Measurements from ENCODE around the gene SRPK1.
"Not testable (repeated sequence)": the region's sequence is repeated elsewhere in the genome, so short reads cannot be mapped to it uniquely, and the experiment has no call there.

SRPK1 gene

GRCh38 chr6:35935469-35935868 lies 14.6 kb upstream of the SRPK1 start:
- Histone ChIP-seq H3K36me3 (ENCODE audit: control insufficient read depth in 2 of 2, insufficient read depth in 2 of 2, low read length in 2 of 2) (no peaks in the 10 kb centered on the region), H3K9me3 (ENCODE audit: control insufficient read depth in 2 of 2, low read length in 2 of 2) (no peaks in the 10 kb centered on the region), H3K27ac (ENCODE audit: low read depth in 2 of 2, low read length in 2 of 2) (no peak overlapping the region), H3K27me3 (ENCODE audit: control insufficient read depth in 2 of 2, insufficient read depth in 2 of 2, low read length in 2 of 2) (no peaks in the 10 kb centered on the region), H3K4me1 (ENCODE audit: control insufficient read depth in 2 of 2, insufficient read depth in 2 of 2, low read length in 2 of 2) (peaks cover 2 to 3% of the 10 kb centered on the region in 2 donors), H3K4me3 (ENCODE audit: low read length in 2 of 2) (no peak overlapping the region), H3K9ac (ENCODE audit: low read depth in 1 of 2, low read length in 2 of 2) (no peak overlapping the region)

GRCh38 chr6:35933844-35934243 lies 12.9 kb upstream of the SRPK1 start:
- H3K4me1 ChIP-seq (ENCODE audit: control insufficient read depth in 2 of 2, insufficient read depth in 2 of 2, low read length in 2 of 2): no peaks in the 10 kb centered on the region
- H3K9ac ChIP-seq (ENCODE audit: low read depth in 1 of 2, low read length in 2 of 2): no peak overlapping the region
- no peaks in the 10 kb centered on the region for H3K36me3 ChIP-seq (ENCODE audit: control insufficient read depth in 2 of 2, insufficient read depth in 2 of 2, low read length in 2 of 2)
- H3K27ac ChIP-seq (ENCODE audit: low read depth in 2 of 2, low read length in 2 of 2): no peak overlapping the region
- H3K27me3 ChIP-seq (ENCODE audit: control insufficient read depth in 2 of 2, insufficient read depth in 2 of 2, low read length in 2 of 2): no peaks in the 10 kb centered on the region
- no peaks in the 10 kb centered on the region for H3K9me3 ChIP-seq (ENCODE audit: control insufficient read depth in 2 of 2, low read length in 2 of 2)
- H3K4me3 ChIP-seq (ENCODE audit: low read length in 2 of 2): no peak overlapping the region

GRCh38 chr6:35931873-35932272 lies 11.0 kb upstream of the SRPK1 start:
- not testable (repeated sequence) for H3K36me3 ChIP-seq (ENCODE audit: control insufficient read depth in 2 of 2, insufficient read depth in 2 of 2, low read length in 2 of 2); H3K27ac ChIP-seq (ENCODE audit: low read depth in 2 of 2, low read length in 2 of 2); H3K9me3 ChIP-seq (ENCODE audit: control insufficient read depth in 2 of 2, low read length in 2 of 2); H3K9ac ChIP-seq (ENCODE audit: low read depth in 1 of 2, low read length in 2 of 2); H3K27me3 ChIP-seq (ENCODE audit: control insufficient read depth in 2 of 2, insufficient read depth in 2 of 2, low read length in 2 of 2); H3K4me3 ChIP-seq (ENCODE audit: low read length in 2 of 2); H3K4me1 ChIP-seq (ENCODE audit: control insufficient read depth in 2 of 2, insufficient read depth in 2 of 2, low read length in 2 of 2)

DNA sequence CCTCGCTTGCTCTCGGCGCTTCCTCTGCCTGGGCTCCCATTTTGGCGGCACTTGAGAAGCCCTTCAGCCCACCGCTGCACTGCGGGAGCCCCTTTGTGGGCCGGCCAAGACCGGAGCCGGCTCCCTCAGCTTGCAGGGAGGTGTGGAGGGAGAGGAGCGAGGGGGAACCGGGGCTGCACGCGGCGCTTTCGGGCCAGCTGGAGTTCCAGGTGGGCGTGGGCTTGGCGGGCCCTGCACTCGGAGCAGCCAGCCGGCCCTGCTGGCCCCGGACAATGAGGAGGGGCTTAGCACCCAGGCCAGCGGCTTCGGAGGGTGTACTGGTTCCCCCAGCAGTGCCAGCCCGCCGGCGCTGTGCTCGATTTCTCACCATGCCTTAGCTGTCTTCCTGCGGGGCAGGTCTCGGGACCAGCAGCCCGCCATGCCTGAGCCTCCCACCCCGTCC lies 10.2 kb upstream of the SRPK1 start:
- Histone ChIP-seq H3K27me3 (ENCODE audit: control insufficient read depth in 2 of 2, insufficient read depth in 2 of 2, low read length in 2 of 2) (no peaks in the 10 kb centered on the region), H3K4me1 (ENCODE audit: control insufficient read depth in 2 of 2, insufficient read depth in 2 of 2, low read length in 2 of 2) (peaks cover 0 to 2% of the 10 kb centered on the region in 2 donors), H3K4me3 (ENCODE audit: low read length in 2 of 2) (no peak overlapping the region), H3K27ac (ENCODE audit: low read depth in 2 of 2, low read length in 2 of 2) (no peak overlapping the region), H3K9me3 (ENCODE audit: control insufficient read depth in 2 of 2, low read length in 2 of 2) (no peaks in the 10 kb centered on the region), H3K36me3 (ENCODE audit: control insufficient read depth in 2 of 2, insufficient read depth in 2 of 2, low read length in 2 of 2) (no peaks in the 10 kb centered on the region), H3K9ac (ENCODE audit: low read depth in 1 of 2, low read length in 2 of 2) (no peak overlapping the region)

GRCh38 chr6:35929601-35930000 lies 8.7 kb upstream of the SRPK1 start:
- H3K27ac ChIP-seq (ENCODE audit: low read depth in 2 of 2, low read length in 2 of 2): no peak overlapping the region
- H3K4me3 ChIP-seq (ENCODE audit: low read length in 2 of 2): no peak overlapping the region
- no peak overlapping the region for H3K9ac ChIP-seq (ENCODE audit: low read depth in 1 of 2, low read length in 2 of 2)
- H3K9me3 ChIP-seq (ENCODE audit: control insufficient read depth in 2 of 2, low read length in 2 of 2): no peaks in the 10 kb centered on the region
- no peaks in the 10 kb centered on the region for H3K27me3 ChIP-seq (ENCODE audit: control insufficient read depth in 2 of 2, insufficient read depth in 2 of 2, low read length in 2 of 2)
- H3K36me3 ChIP-seq (ENCODE audit: control insufficient read depth in 2 of 2, insufficient read depth in 2 of 2, low read length in 2 of 2): no peaks in the 10 kb centered on the region
- H3K4me1 ChIP-seq (ENCODE audit: control insufficient read depth in 2 of 2, insufficient read depth in 2 of 2, low read length in 2 of 2): peaks cover 0 to 2% of the 10 kb centered on the region in 2 donors

DNA sequence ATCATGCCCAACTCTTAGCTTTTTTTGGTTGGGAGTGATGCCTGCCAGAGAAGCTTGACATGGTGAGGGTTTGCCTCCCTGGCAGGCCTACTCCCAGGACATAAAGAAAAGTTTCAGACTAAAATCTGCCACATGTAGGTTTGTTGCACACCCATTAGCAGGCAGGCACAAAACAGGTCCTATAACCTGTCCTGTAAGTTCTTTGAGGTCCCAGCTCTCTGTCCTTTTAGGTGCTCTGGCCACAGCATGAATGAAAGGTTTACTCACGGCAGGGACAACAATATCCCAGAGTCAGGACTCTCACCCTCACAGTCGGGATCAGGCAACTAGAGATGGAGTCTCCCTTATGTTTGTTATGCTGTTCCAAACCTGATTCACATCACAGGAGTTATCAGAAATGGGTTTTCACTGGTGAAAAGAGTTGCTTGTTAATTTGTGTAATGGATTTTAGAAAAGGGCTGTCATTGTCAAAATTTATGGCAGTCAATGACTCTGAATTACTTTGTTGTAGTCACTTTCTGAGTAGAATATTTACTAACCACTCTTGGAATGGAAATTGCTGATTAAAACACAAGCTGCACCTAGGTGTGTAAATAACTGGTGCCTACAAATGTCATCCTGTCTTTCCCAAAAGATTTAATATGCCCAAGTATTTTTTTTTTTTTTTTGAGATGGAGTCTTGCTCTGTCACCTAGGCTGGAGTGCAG lies 5.8 kb upstream of the SRPK1 start:
- Histone ChIP-seq H3K36me3 (ENCODE audit: control insufficient read depth in 2 of 2, insufficient read depth in 2 of 2, low read length in 2 of 2) (no peaks in the 10 kb centered on the region), H3K9ac (ENCODE audit: low read depth in 1 of 2, low read length in 2 of 2) (no peak overlapping the region), H3K27me3 (ENCODE audit: control insufficient read depth in 2 of 2, insufficient read depth in 2 of 2, low read length in 2 of 2) (no peaks in the 10 kb centered on the region), H3K4me3 (ENCODE audit: low read length in 2 of 2) (no peak overlapping the region), H3K4me1 (ENCODE audit: control insufficient read depth in 2 of 2, insufficient read depth in 2 of 2, low read length in 2 of 2) (peaks cover 8 to 12% of the 10 kb centered on the region in 2 donors), H3K9me3 (ENCODE audit: control insufficient read depth in 2 of 2, low read length in 2 of 2) (no peaks in the 10 kb centered on the region), H3K27ac (ENCODE audit: low read depth in 2 of 2, low read length in 2 of 2) (peak overlapping the region; percentile 32 to 34)

GRCh38 chr6:35925961-35926360 lies 5.1 kb upstream of the SRPK1 start:
- H3K4me1 ChIP-seq (ENCODE audit: control insufficient read depth in 2 of 2, insufficient read depth in 2 of 2, low read length in 2 of 2): peaks cover 13 to 15% of the 10 kb centered on the region in 2 donors
- H3K27me3 ChIP-seq (ENCODE audit: control insufficient read depth in 2 of 2, insufficient read depth in 2 of 2, low read length in 2 of 2): no peaks in the 10 kb centered on the region
- no peak overlapping the region for H3K9ac ChIP-seq (ENCODE audit: low read depth in 1 of 2, low read length in 2 of 2)
- no peak overlapping the region for H3K27ac ChIP-seq (ENCODE audit: low read depth in 2 of 2, low read length in 2 of 2)
- no peaks in the 10 kb centered on the region for H3K9me3 ChIP-seq (ENCODE audit: control insufficient read depth in 2 of 2, low read length in 2 of 2)
- no peak overlapping the region for H3K4me3 ChIP-seq (ENCODE audit: low read length in 2 of 2)
- no peaks in the 10 kb centered on the region for H3K36me3 ChIP-seq (ENCODE audit: control insufficient read depth in 2 of 2, insufficient read depth in 2 of 2, low read length in 2 of 2)

DNA sequence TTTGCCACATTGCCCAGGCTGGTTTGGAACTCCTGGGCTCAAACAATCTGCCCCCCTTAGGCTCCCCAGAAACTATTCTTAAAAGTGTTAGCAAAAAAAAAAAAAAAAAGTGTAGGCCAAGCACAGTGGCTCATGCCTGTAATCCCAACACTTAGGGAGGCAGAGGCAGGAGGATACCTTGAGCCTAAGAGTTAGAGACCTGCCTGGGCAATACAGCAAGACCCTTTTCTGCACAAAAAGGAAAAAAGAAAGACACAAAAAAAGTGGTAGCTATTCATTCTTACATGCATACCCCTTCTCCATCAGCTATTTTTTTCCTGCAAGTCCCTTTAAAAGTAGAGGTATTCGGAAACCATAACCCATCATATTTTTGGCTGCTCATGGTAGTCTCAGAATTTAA lies 3.2 kb upstream of the SRPK1 start:
- H3K27me3 ChIP-seq (ENCODE audit: control insufficient read depth in 2 of 2, insufficient read depth in 2 of 2, low read length in 2 of 2): no peaks in the 10 kb centered on the region
- no peaks in the 10 kb centered on the region for H3K9me3 ChIP-seq (ENCODE audit: control insufficient read depth in 2 of 2, low read length in 2 of 2)
- no peak overlapping the region for H3K27ac ChIP-seq (ENCODE audit: low read depth in 2 of 2, low read length in 2 of 2)
- peaks cover 18 to 23% of the 10 kb centered on the region in 2 donors for H3K4me1 ChIP-seq (ENCODE audit: control insufficient read depth in 2 of 2, insufficient read depth in 2 of 2, low read length in 2 of 2)
- H3K4me3 ChIP-seq (ENCODE audit: low read length in 2 of 2): no peak overlapping the region
- no peaks in the 10 kb centered on the region for H3K36me3 ChIP-seq (ENCODE audit: control insufficient read depth in 2 of 2, insufficient read depth in 2 of 2, low read length in 2 of 2)
- no peak overlapping the region for H3K9ac ChIP-seq (ENCODE audit: low read depth in 1 of 2, low read length in 2 of 2)

GRCh38 chr6:35922139-35922554 lies 1.2 kb upstream of the SRPK1 start:
- H3K27me3 ChIP-seq (ENCODE audit: control insufficient read depth in 2 of 2, insufficient read depth in 2 of 2, low read length in 2 of 2): no peaks in the 10 kb centered on the region
- H3K9me3 ChIP-seq (ENCODE audit: control insufficient read depth in 2 of 2, low read length in 2 of 2): no peaks in the 10 kb centered on the region
- peak overlapping the region; percentile 0 to 80 for H3K27ac ChIP-seq (ENCODE audit: low read depth in 2 of 2, low read length in 2 of 2)
- no peaks in the 10 kb centered on the region for H3K36me3 ChIP-seq (ENCODE audit: control insufficient read depth in 2 of 2, insufficient read depth in 2 of 2, low read length in 2 of 2)
- H3K4me3 ChIP-seq (ENCODE audit: low read length in 2 of 2): peak overlapping the region; percentile 74 to 91
- H3K4me1 ChIP-seq (ENCODE audit: control insufficient read depth in 2 of 2, insufficient read depth in 2 of 2, low read length in 2 of 2): peaks cover 28 to 31% of the 10 kb centered on the region in 2 donors
- no peak overlapping the region for H3K9ac ChIP-seq (ENCODE audit: low read depth in 1 of 2, low read length in 2 of 2)

- peaks cover 28 to 33% of the 10 kb centered on the region in 2 donors for H3K4me1 ChIP-seq (ENCODE audit: control insufficient read depth in 2 of 2, insufficient read depth in 2 of 2, low read length in 2 of 2)
- H3K36me3 ChIP-seq (ENCODE audit: control insufficient read depth in 2 of 2, insufficient read depth in 2 of 2, low read length in 2 of 2): peaks cover 2 to 3% of the 10 kb centered on the region in 2 donors
- H3K27me3 ChIP-seq (ENCODE audit: control insufficient read depth in 2 of 2, insufficient read depth in 2 of 2, low read length in 2 of 2): no peaks in the 10 kb centered on the region
- peak overlapping the region; percentile 91 to 94 for H3K27ac ChIP-seq (ENCODE audit: low read depth in 2 of 2, low read length in 2 of 2)
- H3K4me3 ChIP-seq (ENCODE audit: low read length in 2 of 2): peak overlapping the region; percentile 74 to 95
- peak overlapping the region; percentile 86 to 90 for H3K9ac ChIP-seq (ENCODE audit: low read depth in 1 of 2, low read length in 2 of 2)
- H3K9me3 ChIP-seq (ENCODE audit: control insufficient read depth in 2 of 2, low read length in 2 of 2): no peaks in the 10 kb centered on the region
These were observed 809 bp downstream of the SRPK1 start for GRCh38 chr6:35919827-35920751.

All from mucosa of rectum (tissue), 2 donors.